HG02571 (cell line): ENCODE results near the gene CDK11A.
A peak's percentile ranks its signal among the peaks of the same experiment; 100 is the strongest.
"Not testable (repeated sequence)": the region's sequence is repeated elsewhere in the genome, so short reads cannot be mapped to it uniquely, and the experiment has no call there.

Experiments used
- ATAC-seq: cut with Tn5 transposase; IDR thresholded peaks from one replicate; pipeline ENCODE4 v1.9.1; 2021; ENCODE audit warnings: mild to moderate bottlenecking, moderate library complexity; ENCODE audit not compliant: unreplicated experiment

Gene CDK11A

DNA sequence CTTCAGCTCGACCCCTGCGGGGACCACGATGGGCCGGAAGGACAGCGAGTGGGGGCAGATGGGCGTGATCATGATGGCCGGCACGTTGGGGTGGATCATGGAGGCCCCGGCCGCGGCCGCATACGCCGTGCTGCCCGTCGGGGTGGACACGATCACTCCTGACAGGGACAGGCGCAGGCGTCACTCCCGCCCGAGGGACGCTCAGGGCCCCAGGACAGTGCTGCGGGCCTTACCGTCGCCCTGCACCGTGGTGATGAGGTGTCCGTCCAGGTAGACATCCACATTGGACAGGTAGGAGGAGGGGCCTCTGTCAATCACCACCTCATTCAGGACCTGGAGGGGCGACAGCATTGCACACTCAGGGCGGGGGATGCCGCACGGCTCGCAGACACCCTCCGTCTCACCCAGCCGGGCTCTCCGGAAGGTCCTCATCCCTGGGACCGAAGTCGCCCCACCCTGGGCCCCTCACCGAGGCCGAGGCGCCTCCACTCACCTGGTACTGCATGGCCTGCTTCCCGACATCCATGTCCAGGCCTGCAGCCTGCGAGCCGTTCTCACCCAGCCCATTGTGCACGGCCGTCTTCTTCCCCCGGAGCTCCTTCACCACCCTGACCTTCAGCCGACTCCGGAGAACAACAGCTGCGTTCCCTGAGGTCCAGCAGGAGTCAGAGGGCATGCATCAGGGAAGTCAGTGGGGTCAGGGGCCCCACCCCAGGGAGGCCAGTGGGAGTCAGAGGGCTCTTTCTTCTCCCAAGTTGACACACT, 30.1 kb upstream of the CDK11A start:
- no peak for ATAC-seq

DNA sequence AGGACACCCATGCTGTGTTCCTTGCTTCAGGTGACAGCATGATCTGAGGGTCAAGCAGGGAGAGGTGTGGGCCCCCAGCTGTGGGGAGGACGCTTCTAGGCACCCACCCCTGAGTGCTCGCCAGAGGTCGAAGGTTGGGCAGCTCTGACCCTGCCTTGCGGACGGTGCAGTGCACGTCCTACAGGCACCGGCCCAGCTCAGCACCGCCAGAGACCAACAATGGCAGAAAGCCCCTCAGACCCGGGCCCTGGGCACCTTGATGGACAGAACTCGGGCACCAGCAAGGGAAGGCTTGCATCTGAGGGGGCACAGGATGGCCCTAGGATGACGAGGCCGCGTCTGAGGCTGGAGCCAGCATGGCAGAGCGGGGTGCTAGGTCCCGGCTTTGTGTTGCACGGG, 29.4 kb upstream of the CDK11A start:
- no peak for ATAC-seq

DNA sequence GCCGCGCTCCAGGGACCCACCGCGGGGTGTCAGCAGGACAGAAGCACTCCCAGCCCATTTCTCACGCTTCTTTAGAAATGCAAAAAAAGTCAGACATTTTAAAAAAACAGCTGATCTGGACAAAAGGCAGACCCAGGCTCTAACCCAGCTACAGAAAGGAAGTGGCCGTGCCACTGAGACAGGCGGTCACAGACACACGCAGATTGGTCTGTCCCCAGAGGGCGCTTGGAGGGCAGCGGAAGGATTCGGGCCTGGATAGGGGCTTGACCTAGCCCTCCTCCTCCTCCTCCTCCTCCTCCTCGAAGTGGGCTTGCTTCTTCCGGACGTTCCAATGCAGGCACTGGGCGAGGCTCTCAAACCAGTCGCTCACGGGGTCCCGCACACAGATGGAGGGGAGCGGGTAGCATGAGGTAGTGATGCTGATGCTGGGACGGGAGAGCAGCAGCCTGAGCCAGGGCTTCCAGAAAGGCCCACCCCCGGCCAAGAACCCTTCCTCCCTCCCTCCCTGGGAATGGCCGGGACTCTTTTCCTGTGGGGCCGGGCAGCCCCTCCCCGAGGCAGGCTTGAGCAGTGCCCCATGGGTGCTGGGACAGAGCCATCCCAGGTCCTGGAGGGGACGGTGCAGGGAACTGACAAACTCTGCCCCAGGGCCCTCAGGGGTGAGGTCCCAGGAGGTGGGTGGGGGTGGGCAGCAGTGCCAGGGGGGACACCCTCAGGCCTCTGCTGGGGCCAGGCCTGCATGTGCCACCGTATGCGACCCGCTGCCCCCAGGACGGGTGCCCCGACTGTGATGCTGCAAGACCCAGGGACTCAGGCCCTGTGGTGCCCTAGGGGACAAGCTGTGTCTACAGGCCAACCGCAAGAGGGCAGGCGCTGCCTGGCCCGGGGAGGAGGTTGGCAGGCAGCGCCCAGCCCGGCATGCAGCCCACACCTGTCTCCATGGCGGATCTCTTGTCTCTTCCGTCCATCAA, 28.8 kb upstream of the CDK11A start:
- no peak for ATAC-seq

DNA sequence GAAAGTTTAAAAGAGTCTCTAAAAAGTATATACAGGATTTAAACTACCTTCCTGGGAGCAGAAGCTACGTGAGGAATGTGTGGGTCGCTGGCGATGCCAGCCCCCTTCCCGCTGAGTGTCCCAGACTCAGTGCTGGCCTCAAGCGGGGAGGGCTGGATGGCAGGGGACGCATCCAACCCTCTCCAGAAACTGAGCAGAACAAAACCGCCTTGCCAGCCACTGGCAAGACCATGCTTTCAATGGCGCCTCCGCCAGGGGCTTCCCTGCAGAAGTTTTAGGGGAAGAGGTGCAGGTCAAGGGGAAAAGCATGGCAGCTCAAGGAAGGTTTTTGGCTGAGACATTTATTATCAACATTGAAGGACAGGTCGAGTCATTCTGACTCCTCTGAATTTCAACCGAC, 28.0 kb upstream of the CDK11A start:
- no peak for ATAC-seq

DNA sequence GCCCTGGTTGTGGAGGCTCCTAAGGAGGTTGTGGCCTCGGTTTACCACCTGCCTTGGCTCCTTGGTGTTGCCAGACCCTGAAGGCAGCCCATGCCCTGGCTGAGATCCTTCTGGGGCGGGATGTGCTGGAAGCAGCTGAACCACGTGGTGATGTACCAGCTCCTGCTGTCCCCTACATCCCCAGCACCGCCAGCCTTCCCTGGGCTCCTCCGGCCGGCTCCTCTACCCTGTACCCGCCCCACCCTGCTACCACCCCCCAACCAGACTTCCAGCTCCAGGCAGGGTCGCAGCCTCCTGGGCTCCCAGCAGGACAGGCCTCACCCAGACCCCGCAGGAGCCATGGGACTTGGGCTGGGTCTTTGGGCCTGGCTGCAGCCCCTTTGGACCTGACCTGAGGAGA, 25.8 kb upstream of the CDK11A start:
- not testable (repeated sequence) for ATAC-seq

DNA sequence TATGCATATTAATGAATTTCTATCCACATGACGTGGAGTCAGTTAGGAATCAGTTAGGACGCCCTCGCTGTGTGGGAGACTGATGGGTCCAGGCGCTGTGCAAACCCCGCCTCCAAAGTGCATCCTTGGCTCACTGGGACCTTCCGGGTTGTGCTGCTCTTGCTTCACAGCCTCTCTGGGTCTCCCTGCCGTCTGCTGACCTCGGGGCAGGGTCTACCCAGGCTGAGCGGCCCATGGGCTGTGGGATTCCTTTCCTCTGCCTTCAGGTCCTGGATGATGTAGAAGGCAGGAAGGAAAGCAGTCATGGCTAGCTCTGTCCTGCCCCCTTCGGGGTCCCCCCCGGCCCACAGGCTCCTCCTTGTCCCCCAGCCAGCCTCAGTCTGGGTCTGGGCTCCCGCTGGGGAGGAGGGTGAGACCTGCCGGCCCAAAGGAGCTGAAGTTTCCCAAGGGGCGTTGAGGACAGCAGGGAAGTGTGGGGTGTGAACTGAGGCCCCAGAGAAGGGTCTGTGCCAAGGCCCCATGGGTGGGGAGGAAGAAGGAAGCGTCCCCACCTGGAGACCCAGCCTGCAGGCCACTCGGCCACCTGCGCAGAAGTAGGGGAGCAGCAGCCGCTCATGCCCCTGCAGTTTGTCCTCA, 24.6 kb upstream of the CDK11A start:
- ATAC-seq = no peak

DNA sequence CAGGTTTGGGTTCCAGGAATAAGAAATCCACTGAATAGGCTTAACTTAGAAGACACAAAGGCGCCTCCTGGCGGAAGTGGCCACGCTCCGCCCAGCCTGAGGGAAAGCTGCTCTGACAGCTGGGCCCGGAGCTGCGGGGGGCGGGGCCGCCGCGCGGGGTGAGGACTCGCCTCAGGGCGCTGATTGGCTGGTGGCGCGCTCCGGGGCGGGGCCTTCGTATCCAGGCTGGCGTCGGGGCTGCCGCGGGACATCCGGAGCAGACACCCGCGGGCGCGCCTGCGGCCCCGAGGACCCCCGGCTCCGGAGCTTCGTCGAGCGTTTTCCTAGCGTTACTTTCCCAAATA, 22.4 kb upstream of the CDK11A start:
- peak; percentile 76 for ATAC-seq

DNA sequence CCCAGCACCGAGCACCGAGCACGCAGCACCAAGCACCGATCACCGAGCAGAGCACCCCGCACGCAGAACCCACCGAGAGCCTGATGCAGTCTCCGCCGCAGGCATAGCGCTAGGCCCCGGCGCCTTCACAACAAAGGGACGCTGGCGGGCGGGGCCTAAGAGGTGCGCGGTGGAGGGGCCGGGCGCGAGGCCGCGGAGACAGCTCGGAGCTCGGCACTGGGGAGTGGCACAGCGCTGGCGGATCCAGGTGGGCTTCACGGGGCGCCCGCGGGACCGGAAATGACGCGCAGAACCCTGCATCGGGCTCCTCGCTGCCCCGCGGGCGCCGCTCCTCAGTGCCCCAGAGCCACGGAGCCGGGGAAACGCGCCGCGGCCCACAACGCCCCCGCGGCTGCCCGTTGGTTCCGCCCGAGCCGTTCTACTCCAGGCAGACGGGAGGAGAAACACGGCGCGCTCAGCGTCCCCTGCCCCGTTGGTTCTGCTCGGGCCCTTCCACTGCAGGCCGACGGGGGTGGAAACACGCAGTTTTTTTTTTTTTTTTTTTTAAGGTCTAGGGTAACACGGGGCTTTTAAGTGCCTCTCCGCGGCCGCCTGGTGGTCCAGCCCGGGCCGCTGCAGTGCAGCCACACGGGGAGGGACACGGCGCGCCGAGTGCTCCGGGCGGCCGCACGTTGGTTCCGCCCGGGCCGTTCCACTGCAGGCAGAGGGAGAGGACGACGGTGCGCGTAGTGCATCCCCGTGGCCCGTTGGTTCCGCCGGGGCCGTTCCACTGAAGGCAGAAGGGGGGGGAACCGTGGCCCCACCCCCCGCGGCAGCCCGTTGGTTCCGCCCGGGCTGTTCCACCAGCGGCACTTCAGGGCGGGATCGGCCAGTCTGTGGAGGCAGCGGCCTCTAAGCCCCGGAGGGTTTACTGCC, 21.8 kb upstream of the CDK11A start:
- ATAC-seq = peak; percentile 55

DNA sequence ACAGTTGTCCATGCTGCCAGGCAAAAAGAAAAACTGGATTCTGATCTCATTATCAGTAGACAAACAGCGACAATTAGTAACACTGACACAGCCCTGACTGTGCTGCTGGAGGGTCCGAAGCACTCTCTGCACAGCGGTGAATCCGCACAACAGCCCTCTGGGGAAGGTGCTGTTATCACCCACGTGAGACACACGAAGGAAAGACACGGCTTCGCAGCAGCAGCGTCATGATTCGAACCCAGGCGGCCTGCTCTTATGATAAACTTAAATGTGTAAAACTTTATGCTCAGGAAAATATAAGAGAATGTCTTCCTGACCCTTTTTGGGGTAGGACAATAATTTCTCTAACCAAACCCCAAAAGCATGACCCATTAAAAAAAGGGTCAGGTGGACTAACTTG, 18.4 kb upstream of the CDK11A start:
- not testable (repeated sequence) for ATAC-seq

DNA sequence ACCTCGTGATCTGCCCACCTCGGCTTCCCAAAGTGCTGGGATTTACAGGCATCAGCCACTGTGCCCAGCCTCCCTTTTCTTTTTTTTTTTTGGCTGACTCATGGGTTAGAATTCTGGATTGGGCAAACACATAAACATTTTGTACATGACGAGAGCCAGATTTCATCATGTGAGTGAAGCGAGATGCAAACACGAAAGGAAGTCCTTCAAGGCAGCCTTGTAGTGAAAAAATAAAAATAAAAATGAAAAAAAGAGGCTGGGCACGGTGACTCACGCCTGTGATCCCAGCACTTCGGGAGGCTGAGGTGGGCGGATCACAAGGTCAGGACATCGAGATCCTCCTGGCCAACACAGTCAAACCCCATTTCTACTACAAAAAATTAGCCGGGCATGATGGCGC, 16.9 kb upstream of the CDK11A start:
- not testable (repeated sequence) for ATAC-seq

DNA sequence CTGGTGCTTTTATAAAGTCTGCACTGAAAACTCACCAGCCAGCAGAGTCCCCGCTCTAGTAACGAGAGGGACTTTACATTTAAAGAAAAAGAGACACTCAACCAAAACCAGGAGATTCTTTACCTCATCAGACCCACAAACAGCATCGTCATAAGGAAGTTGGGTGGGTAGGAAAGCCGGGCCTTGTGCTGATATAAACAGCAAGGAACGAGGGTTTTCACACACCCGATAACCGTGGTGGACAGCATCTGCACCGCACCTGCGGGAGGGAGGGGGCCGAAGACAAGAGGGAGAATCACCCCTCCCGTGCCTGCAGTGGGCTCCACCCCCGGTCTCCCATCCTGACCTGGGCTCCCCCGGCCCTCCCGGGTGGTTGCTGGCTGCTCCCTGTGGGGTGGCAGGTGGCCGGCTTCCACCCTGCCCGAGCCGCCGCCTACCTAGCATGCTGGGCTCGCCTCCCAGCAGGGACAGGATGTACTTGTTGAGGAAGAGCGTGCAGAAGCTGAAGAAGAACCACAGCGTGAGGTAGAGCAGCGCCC, 14.7 kb upstream of the CDK11A start:
- ATAC-seq = not testable (repeated sequence)

DNA sequence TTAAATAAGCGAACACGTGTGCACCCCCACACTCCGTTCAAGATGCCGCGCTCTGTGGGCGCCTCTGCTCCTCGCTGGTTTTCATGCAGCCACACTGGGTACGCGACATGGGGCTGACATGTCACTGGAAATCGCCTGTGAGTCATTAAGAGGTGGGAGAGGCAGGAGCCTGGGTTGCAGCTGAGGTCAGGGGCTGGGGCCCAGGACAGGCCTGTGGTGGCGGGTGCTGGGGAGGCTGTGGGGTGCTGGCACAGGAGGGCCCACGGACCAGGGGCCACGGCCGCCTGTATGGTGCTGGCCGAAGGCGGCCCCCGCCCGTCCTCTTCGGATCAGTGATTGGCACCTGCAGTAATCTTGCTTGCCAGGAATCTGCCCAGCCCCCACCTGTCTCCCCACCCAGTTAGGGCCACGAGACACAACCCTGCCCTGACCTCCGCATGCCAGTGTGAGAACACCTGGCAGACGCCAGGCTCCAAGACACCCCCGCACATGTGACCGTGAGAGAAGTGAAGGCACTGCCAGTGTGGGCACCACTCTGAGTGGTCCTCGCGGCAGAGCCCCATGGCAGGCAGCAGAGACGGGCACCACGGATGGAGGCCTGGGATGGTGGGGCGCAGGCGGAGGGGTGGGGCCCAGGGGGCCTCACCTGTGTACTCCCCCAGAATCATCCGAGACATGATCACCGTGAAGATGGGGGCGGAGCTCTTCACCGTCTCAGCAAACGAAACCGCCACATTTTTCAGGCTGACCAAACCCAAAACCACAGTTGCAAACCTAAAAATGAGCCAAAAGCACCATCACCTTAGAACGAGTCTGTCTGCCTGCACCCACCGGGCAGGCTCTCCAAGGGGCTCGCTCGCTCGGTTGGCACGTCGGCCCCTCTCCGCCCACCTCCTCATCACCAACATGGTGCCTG, 13.8 kb upstream of the CDK11A start:
- not testable (repeated sequence) for ATAC-seq

DNA sequence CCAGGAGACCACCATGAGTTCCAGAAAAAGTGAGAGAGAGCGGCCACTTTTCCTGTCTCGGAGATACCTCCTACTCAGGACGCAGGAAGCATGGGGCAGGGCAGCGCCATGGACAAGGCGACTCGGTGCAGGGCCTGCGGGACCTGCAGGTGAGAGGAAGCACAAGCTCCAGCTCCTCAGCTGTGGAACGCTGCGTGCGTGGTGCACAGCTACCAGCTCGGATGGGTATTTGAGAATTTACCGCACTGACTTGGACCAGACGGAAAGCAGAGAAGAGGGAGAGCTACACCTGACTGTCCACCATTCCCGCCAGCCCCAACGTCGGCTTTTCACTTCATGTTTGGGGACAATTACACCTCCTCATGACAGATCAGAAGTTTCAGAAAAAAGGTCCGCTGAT, 8.2 kb upstream of the CDK11A start:
- no peak for ATAC-seq

DNA sequence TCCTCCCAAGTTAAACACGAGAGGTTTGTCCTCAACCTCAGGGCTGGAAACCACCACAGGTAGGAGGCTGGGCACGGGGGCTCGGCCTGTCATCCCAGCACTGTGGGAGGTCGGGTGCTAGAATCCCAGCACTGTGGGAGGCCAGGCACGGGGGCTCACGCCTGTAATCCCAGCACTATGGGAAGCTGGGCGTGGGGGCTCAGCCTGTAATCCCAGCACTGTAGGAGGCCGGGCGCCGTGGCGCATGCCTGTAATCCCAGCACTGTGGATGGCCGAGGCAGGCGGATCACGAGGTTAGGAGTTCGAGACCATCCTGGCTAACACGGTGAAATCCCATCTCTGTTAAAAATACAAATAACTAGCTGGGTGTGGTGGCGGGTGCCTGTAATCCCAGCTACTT, 6.7 kb upstream of the CDK11A start:
- ATAC-seq = no peak

DNA sequence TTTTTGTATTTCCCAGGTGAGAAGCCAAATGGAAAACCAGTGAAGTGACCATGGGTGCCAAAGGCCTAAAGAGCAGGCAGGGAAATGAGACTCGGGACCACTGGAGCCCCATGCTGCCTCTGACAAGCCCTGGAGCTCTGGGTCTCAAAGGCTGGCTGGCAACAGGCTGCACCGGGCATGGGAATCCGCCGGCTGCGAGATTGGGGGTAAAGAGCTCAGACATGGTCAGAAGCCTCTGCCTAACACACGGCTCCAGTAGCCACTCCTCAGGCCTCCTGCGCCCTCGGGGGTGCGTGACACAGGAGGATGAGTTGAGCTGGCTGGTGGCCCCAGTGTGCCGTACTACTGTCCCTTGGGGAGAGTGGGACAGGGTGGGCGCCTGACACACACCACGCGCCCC, 6.1 kb upstream of the CDK11A start:
- not testable (repeated sequence) for ATAC-seq

DNA sequence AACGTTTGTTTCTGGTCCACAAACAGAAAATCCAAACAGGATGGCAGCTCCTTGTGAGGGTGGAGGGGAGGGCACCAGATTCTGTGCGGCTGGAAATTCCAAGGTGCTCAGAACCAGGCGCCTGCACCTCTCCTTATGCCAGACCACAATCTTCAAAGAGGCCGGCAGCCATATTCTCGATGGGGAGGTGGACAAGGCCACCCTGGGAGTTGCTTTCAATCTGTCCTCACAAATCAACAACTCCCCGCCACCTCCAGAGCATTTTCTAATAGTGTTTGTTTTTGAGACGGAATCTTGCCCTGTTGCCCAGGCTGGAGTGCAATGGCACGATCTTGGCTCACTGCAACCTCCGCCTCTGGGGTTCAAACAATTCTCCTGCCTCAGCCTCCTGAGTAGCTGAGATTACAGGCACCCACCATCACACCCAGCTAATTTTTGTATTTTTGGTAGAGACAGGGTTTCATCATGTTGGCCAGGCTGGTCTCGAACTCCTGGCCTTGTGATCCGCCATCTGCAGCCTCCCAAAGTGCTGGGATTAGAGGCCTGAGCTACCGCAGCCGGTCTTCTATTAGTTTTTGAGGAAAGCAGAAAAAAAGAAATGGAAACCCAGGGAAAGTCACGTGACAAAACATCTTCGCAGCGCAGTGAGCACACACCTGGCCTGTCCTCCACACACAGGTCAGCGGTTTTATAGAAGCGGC, 5.1 kb upstream of the CDK11A start:
- not testable (repeated sequence) for ATAC-seq

DNA sequence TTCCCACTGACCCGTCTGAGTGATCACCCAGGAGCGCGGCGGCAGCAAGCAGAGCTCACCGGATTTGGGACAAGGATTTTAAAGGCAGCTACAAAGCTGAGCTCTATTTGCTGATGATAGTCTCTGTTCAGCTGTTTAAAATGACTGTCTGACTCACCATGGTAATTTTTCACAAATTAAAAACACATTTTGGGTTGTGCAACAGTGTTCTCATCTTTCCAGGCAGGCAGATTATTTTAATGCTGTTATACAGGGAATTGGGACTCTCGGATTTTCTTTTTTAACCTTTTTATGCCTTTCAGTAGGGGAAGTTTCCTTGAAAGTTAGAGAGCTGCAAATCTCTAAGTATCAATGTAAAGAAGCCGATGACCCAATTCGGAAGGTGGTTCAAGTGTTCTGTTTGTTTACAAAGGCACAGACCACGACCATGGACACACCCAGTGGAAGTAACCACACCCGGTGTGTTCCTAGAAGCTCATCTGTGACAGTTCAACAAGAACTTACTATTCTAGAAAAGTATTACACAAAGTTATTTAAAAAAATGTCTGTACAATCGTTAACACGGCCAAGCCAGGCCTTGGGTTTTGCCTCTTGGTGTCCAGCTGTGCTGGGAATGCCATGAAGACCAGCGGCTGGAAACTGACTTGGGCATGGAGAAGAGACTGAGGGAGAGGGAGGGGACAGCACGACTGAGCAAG, 4.3 kb upstream of the CDK11A start:
- ATAC-seq = not testable (repeated sequence)

DNA sequence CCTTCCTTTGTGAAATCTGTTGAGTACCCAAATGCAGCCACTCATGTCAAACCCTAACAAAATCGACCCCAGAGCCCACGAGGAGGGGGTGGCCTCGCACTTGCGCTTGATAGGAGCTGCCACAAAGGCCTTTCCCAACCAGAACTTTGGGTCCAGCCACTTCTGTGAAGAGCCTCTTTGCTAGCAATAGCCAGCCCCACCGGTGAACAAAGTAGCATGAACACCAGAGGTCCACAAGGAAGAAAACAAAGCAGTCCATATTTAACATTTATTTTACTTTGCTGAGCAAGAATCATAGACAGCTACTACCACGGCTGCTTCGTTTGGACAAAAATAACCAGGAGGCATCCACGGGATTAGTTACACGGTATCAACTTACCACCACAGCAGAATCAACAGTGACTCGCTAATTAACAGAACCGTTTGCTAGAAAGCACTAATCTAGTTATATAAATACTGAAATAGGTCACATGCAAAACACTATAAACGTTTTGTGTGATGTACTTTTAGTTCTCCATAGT, 3.0 kb upstream of the CDK11A start:
- ATAC-seq = not testable (repeated sequence)
